HAP-1 (cell line): ENCODE measurements around the gene KCNH2.

Experiments used
- DNase-seq, 2 experiments: peaks; one replicate each; pipeline ENCODE4 v3.0.0-alpha.2; 2016 to 2020; ENCODE audit warnings: low spot score in 2 of 2
- H3K27me3 ChIP-seq: fragments of 250-450 bp; sonication (Bioruptor Pico); 2 replicates; pipeline ENCODE4 v1.5.1; 2020; ENCODE audit warnings: low read depth, mild to moderate bottlenecking, moderate library complexity
- H3K36me3 ChIP-seq: fragments of 250-450 bp; sonication (Bioruptor Pico); replicated peaks from 2 replicates; pipeline ENCODE4 v1.5.1; 2020; ENCODE audit warnings: mild to moderate bottlenecking
- H3K4me1 ChIP-seq: fragments of 250-450 bp; sonication (Bioruptor Pico); 2 replicates; pipeline ENCODE4 v1.5.1; 2020; ENCODE audit warnings: mild to moderate bottlenecking
- H3K4me3 ChIP-seq: fragments of 250-450 bp; sonication (Bioruptor Pico); 2 replicates; pipeline ENCODE4 v1.5.1; 2020; ENCODE audit warnings: mild to moderate bottlenecking, moderate library complexity
- H3K9me3 ChIP-seq: fragments of 250-450 bp; sonication (Bioruptor Pico); 2 replicates; pipeline ENCODE4 v1.5.1; 2020; ENCODE audit warnings: mild to moderate bottlenecking, moderate library complexity
- in situ Hi-C: fragments of 300-500 bp; cut with MboI; formaldehyde crosslinking; loops from 3 replicates; pipeline ENCODE4 v1.14.3; 2020; ENCODE audit warnings: low sequenced_read_pairs, inconsistent platforms, mixed read lengths

Gene KCNH2

GRCh38 chr7:151008143-151008510 lies 30.0 kb upstream of the KCNH2 start:
- H3K36me3 ChIP-seq: no peaks in the 10 kb centered on the region
- no peak for DNase-seq
- no peaks in the 10 kb centered on the region; the same call in 1 of the 2 replicates for H3K4me1 ChIP-seq
- no peaks in the 10 kb centered on the region for H3K9me3 ChIP-seq
- H3K27me3 ChIP-seq: no peaks in the 10 kb centered on the region
- in situ Hi-C loops: no loop called here
- H3K4me3 ChIP-seq: no peak overlapping the region

- H3K9me3 ChIP-seq: no peaks in the 10 kb centered on the region
- H3K36me3 ChIP-seq: no peaks in the 10 kb centered on the region
- in situ Hi-C loops: no loop called here
- no peak for DNase-seq
- no peak overlapping the region for H3K4me3 ChIP-seq
- H3K27me3 ChIP-seq: no peaks in the 10 kb centered on the region
- no peaks in the 10 kb centered on the region; the same call in 1 of the 2 replicates for H3K4me1 ChIP-seq
Measured at GRCh38 chr7:151007469-151007898, 29.4 kb upstream of the KCNH2 start.

DNA sequence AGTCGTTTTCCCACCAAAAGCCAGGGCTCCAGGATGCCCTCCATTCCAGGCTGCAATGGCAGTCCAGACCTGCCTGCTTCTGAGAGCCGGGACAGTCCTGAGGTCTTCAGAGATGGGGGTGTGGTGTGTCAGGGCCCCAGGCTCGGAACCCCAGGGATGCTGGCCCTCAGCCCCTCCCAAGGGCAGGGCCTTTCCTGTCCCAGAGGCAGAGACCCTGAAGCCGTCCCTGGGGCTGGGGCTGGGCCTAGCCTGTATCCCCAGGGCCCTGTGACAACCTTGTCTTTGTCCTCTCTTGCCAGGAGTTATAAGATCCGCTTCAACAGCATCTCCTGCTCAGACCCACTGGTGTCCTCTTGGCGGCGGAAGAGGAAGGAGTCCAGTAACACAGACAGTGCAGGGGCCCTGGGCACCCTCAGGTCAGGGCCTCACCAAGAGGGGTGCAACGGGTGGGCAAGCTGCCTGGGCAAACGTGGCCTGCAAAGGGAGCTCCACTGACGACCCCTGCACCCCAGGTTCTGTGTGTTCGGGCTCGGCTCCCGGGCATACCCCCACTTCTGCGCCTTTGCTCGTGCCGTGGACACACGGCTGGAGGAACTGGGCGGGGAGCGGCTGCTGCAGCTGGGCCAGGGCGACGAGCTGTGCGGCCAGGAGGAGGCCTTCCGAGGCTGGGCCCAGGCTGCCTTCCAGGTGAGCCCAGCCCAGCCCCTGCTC lies 28.6 kb upstream of the KCNH2 start:
- no peaks in the 10 kb centered on the region; the same call in 1 of the 2 replicates for H3K4me1 ChIP-seq
- H3K4me3 ChIP-seq: no peak overlapping the region
- in situ Hi-C loops: no loop called here
- no peaks in the 10 kb centered on the region for H3K27me3 ChIP-seq
- no peaks in the 10 kb centered on the region for H3K9me3 ChIP-seq
- no peak for DNase-seq
- no peaks in the 10 kb centered on the region for H3K36me3 ChIP-seq

- no peaks in the 10 kb centered on the region; the same call in 1 of the 2 replicates for H3K4me1 ChIP-seq
- H3K36me3 ChIP-seq: no peaks in the 10 kb centered on the region
- H3K4me3 ChIP-seq: no peak overlapping the region
- H3K27me3 ChIP-seq: no peaks in the 10 kb centered on the region
- H3K9me3 ChIP-seq: no peaks in the 10 kb centered on the region
- in situ Hi-C loops: no loop called here
- no peak for DNase-seq
Measured at GRCh38 chr7:151005566-151005965, 27.4 kb upstream of the KCNH2 start.

DNA sequence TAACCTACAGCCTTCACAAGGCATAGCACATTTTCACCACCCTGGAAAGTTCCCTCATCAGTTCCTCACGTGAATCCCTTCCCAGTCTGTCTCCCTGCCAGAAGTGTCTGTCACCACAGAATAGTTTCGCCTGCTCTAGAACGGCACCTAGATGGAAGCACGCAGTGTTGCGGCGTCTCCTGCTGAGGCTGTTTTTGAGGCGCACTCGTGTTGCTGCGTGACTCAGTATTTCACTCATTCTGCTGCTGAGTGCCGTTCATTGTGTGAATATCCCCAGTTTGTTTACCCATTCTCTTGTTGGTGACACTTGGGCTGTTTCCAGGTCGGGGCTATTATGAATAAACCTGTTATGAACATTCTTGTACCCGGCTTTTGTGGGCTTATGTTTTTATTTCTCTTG lies 25.5 kb upstream of the KCNH2 start:
- in situ Hi-C loops: no loop called here
- no peak overlapping the region for H3K4me3 ChIP-seq
- no peak for DNase-seq
- no peaks in the 10 kb centered on the region for H3K9me3 ChIP-seq
- no peaks in the 10 kb centered on the region; the same call in 1 of the 2 replicates for H3K4me1 ChIP-seq
- H3K27me3 ChIP-seq: no peaks in the 10 kb centered on the region
- H3K36me3 ChIP-seq: no peaks in the 10 kb centered on the region

DNA sequence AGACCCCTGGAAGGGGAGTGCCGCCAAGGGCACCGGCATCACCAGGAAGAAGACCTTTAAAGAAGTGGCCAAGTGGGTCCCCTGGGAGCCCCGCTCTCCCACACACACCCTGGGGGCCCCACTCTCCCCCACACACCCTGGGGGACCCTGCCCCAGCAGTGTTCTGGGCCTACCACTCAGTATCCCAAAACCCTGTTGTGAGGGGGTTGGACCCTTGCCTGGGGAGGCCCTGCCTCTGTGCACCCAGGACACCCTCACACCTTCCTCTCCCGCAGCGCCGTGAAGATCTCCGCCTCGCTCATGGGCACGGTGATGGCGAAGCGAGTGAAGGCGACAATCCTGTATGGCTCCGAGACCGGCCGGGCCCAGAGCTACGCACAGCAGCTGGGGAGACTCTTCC lies 23.4 kb upstream of the KCNH2 start:
- Histone ChIP-seq H3K27me3 (no peaks in the 10 kb centered on the region), H3K4me1 (no peaks in the 10 kb centered on the region; the same call in 1 of the 2 replicates), H3K4me3 (no peak overlapping the region), H3K36me3 (no peaks in the 10 kb centered on the region), H3K9me3 (no peaks in the 10 kb centered on the region)
- no peak for DNase-seq
- in situ Hi-C loops: no loop called here

DNA sequence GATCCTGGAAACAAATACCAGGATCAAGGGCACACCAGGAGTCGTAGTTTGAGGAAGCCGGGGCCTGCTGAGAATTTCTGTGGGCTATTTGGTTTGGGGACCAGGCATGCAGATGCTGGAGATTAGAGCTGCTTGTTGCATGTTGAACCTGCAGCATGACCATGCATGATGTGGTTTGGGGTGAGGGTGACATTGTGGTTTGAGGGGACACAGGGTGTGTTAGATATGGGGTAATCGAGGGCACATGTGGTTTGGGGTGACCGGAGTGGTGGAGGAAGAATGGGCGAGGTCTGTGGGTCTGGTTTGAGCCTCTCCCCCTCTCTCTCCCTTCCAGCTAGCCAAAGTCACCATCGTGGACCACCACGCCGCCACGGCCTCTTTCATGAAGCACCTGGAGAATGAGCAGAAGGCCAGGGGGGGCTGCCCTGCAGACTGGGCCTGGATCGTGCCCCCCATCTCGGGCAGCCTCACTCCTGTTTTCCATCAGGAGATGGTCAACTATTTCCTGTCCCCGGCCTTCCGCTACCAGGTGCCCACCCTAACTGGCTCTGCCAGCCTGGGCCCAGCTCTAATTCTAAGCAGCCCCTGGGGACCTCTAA lies 22.9 kb upstream of the KCNH2 start:
- Histone ChIP-seq H3K27me3 (no peaks in the 10 kb centered on the region), H3K36me3 (no peaks in the 10 kb centered on the region), H3K9me3 (no peaks in the 10 kb centered on the region), H3K4me1 (no peaks in the 10 kb centered on the region; the same call in 1 of the 2 replicates), H3K4me3 (no peak overlapping the region)
- in situ Hi-C loops: no loop called here
- no peak for DNase-seq

GRCh38 chr7:150999497-151000230 lies 21.5 kb upstream of the KCNH2 start:
- Histone ChIP-seq H3K9me3 (no peaks in the 10 kb centered on the region), H3K36me3 (no peaks in the 10 kb centered on the region), H3K27me3 (no peaks in the 10 kb centered on the region), H3K4me3 (no peak overlapping the region), H3K4me1 (no peaks in the 10 kb centered on the region; the same call in 1 of the 2 replicates)
- no peak for DNase-seq
- in situ Hi-C loops: no loop called here

DNA sequence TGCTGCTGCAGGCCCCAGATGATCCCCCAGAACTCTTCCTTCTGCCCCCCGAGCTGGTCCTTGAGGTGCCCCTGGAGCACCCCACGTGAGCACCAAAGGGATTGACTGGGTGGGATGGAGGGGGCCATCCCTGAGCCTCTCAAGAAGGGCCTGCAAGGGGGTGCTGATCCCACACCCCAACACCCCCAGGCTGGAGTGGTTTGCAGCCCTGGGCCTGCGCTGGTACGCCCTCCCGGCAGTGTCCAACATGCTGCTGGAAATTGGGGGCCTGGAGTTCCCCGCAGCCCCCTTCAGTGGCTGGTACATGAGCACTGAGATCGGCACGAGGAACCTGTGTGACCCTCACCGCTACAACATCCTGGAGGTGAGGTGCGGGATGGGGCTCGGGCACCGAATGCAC lies 20.9 kb upstream of the KCNH2 start:
- Histone ChIP-seq H3K4me1 (no peaks in the 10 kb centered on the region; the same call in 1 of the 2 replicates), H3K9me3 (no peaks in the 10 kb centered on the region), H3K36me3 (no peaks in the 10 kb centered on the region), H3K4me3 (no peak overlapping the region), H3K27me3 (no peaks in the 10 kb centered on the region)
- in situ Hi-C loops: no loop called here
- no peak for DNase-seq

- no peak for DNase-seq
- Histone ChIP-seq H3K27me3 (no peaks in the 10 kb centered on the region), H3K4me1 (no peaks in the 10 kb centered on the region; the same call in 1 of the 2 replicates), H3K9me3 (no peaks in the 10 kb centered on the region), H3K36me3 (no peaks in the 10 kb centered on the region), H3K4me3 (no peak overlapping the region)
- in situ Hi-C loops: no loop called here
Measured at GRCh38 chr7:150998341-150998740, 20.2 kb upstream of the KCNH2 start.

DNA sequence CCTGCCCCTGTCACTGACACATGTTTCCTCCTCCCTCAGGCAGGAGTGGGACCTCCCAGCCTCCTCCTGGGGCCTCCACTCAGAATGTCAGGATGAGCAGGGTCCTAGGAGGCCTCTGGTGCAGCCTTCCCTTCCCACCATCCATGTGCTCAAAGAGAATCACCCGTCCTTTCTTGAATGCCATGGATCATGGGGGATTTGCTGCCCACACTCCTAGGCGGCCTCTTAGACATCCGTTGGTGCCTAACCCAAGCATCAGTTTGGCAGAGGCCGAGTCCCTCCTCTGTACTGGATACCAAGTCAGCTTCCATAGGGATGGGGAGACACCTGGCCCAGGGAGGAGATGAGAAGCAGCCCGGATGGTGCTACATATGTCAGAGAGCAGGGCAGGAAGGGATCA lies 19.7 kb upstream of the KCNH2 start:
- no peaks in the 10 kb centered on the region for H3K36me3 ChIP-seq
- in situ Hi-C loops: no loop called here

GRCh38 chr7:150997075-150997511 lies 19.0 kb upstream of the KCNH2 start:
- no peaks in the 10 kb centered on the region for H3K4me1 ChIP-seq
- in situ Hi-C loops: no loop called here
- H3K27me3 ChIP-seq: no peaks in the 10 kb centered on the region

More for the DNA sequence above, 19.7 kb upstream of the KCNH2 start:
- H3K9me3 ChIP-seq: no peaks in the 10 kb centered on the region
- no peaks in the 10 kb centered on the region for H3K4me1 ChIP-seq
- H3K4me3 ChIP-seq: no peak overlapping the region
- no peak for DNase-seq
- H3K27me3 ChIP-seq: no peaks in the 10 kb centered on the region

DNA sequence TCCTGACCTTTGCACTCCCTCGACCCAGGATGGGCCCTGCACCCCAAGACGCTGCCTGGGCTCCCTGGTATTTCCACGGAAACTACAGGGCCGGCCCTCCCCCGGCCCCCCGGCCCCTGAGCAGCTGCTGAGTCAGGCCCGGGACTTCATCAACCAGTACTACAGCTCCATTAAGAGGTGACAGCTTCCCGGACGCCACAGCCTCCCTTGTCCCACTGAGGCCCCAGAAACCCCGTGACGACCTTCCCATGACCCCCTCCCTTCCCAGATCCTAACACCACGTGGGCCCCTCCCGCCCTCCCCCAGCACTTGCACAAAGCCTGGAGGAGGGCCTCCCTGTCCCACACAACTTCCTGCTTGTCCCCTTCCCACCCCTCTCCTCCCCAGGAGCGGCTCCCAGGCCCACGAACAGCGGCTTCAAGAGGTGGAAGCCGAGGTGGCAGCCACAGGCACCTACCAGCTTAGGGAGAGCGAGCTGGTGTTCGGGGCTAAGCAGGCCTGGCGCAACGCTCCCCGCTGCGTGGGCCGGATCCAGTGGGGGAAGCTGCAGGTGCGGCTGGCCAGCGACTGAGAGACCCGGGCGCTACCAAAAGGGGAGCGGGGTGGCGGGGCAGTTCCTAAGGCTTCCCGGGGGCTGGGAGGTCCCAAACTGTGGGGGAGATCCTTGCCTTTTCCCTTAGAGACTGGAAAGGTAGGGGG lies 18.4 kb upstream of the KCNH2 start:
- H3K9me3 ChIP-seq: no peaks in the 10 kb centered on the region
- no peaks in the 10 kb centered on the region for H3K36me3 ChIP-seq
- no peaks in the 10 kb centered on the region for H3K4me1 ChIP-seq
- H3K4me3 ChIP-seq: no peak overlapping the region
- H3K27me3 ChIP-seq: no peaks in the 10 kb centered on the region
- DNase-seq: no peak
- in situ Hi-C loops: no loop called here

More at GRCh38 chr7:150997075-150997511, 19.0 kb upstream of the KCNH2 start:
- DNase-seq: no peak
- Histone ChIP-seq H3K4me3 (no peak overlapping the region), H3K36me3 (no peaks in the 10 kb centered on the region), H3K9me3 (no peaks in the 10 kb centered on the region)
